Mesodermal cell (in vitro differentiated cells): ENCODE data around the gene ATAT1.
A peak's percentile ranks its signal among the peaks of the same experiment; 100 is the strongest.
"Not testable (repeated sequence)": the region's sequence is repeated elsewhere in the genome, so short reads cannot be mapped to it uniquely, and the experiment has no call there.

ENCODE experiments used
- H3K27ac ChIP-seq: 2 replicates; pipeline ENCODE4 v1.7.0; 2013; ENCODE audit warnings: mild to moderate bottlenecking, low read depth, low read length, moderate library complexity; ENCODE audit not compliant: severe bottlenecking
- H3K36me3 ChIP-seq: 2 replicates; pipeline ENCODE4 v1.7.1; 2013; ENCODE audit warnings: mild to moderate bottlenecking, low read length, moderate library complexity; ENCODE audit not compliant: control insufficient read depth, insufficient read depth
- H3K4me1 ChIP-seq: one replicate; pipeline ENCODE4 v1.7.1; 2013; ENCODE audit warnings: mild to moderate bottlenecking, low read length; ENCODE audit not compliant: insufficient read depth, control insufficient read depth, poor library complexity, severe bottlenecking
- H3K4me3 ChIP-seq: 2 replicates; pipeline ENCODE4 v1.7.0; 2013; ENCODE audit warnings: low read length, control low read depth, mild to moderate bottlenecking; ENCODE audit not compliant: insufficient read depth, poor library complexity, severe bottlenecking; ENCODE audit errors: extremely low read depth
- H3K9me3 ChIP-seq: 2 replicates; pipeline ENCODE4 v1.7.1; 2013; ENCODE audit warnings: mild to moderate bottlenecking, low read length, moderate library complexity; ENCODE audit not compliant: control insufficient read depth
- WGBS, 2 experiments: methylation state at CpG; one replicate each; pipeline ENCODE4 v1.1.5; 2013; ENCODE audit warnings: missing lambda C conversion rate in 2 of 2; ENCODE audit not compliant: insufficient coverage in 2 of 2; 5-methylcytosine and 5-hydroxymethylcytosine counted together

ATAT1 gene

GRCh38 chr6:30654798-30655742 is 28.4 kb downstream of the ATAT1 start:
- Histone ChIP-seq H3K36me3 (peaks cover 87% of the 10 kb centered on the region), H3K27ac (no peak overlapping the region), H3K4me1 (no peaks in the 10 kb centered on the region), H3K4me3 (no peak overlapping the region), H3K9me3 (no peaks in the 10 kb centered on the region)
- WGBS, 2 experiments = 93 to 95% methylated on average over 17 to 18 of the region's 19 CpGs

GRCh38 chr6:30655743-30656094 is 29.0 kb downstream of the ATAT1 start:
- peaks cover 91% of the 10 kb centered on the region for H3K36me3 ChIP-seq
- no peak overlapping the region for H3K4me3 ChIP-seq
- H3K9me3 ChIP-seq = no peaks in the 10 kb centered on the region
- no peak overlapping the region for H3K27ac ChIP-seq
- 100% methylated on average over 2 to 3 of the region's 3 CpGs for whole genome bisulfite sequencing, 2 experiments
- no peaks in the 10 kb centered on the region for H3K4me1 ChIP-seq

- 96 to 100% methylated on average over 6 to 7 of the region's 7 CpGs for WGBS, 2 experiments
- peaks cover 83% of the 10 kb centered on the region for H3K36me3 ChIP-seq
- H3K27ac ChIP-seq = no peak overlapping the region
- H3K4me1 ChIP-seq = no peaks in the 10 kb centered on the region
- H3K9me3 ChIP-seq = no peaks in the 10 kb centered on the region
- H3K4me3 ChIP-seq = no peak overlapping the region
Measured at GRCh38 chr6:30656513-30656912, 29.8 kb downstream of the ATAT1 start.

- H3K4me3 ChIP-seq = no peak overlapping the region
- H3K27ac ChIP-seq = no peak overlapping the region
- H3K9me3 ChIP-seq = no peaks in the 10 kb centered on the region
- H3K4me1 ChIP-seq = no peaks in the 10 kb centered on the region
- peaks cover 83% of the 10 kb centered on the region for H3K36me3 ChIP-seq
Measured at GRCh38 chr6:30657454-30657853, 30.8 kb downstream of the ATAT1 start.

GRCh38 chr6:30657922-30658321 is 31.2 kb downstream of the ATAT1 start:
- not testable (repeated sequence) for H3K4me1 ChIP-seq, H3K27ac ChIP-seq, H3K4me3 ChIP-seq, H3K9me3 ChIP-seq
- H3K36me3 ChIP-seq = peaks cover 83% of the 10 kb centered on the region
- 76 to 93% methylated on average over 3 to 4 of the region's 5 CpGs for WGBS, 2 experiments

- Histone ChIP-seq H3K4me3 (no peak overlapping the region), H3K4me1 (no peaks in the 10 kb centered on the region), H3K36me3 (peaks cover 84% of the 10 kb centered on the region), H3K27ac (no peak overlapping the region), H3K9me3 (no peaks in the 10 kb centered on the region)
- WGBS, 2 experiments = 92 to 93% methylated on average over 18 to 32 of the region's 34 CpGs
Measured at GRCh38 chr6:30664994-30665767, 38.5 kb downstream of the ATAT1 start.

GRCh38 chr6:30666300-30666699 is 39.6 kb downstream of the ATAT1 start:
- H3K4me3 ChIP-seq, H3K9me3 ChIP-seq, H3K4me1 ChIP-seq, H3K27ac ChIP-seq: not testable (repeated sequence)
- WGBS, 2 experiments = 89 to 92% methylated on average over 1 to 2 of the region's 2 CpGs
- H3K36me3 ChIP-seq = peaks cover 85% of the 10 kb centered on the region

GRCh38 chr6:30670760-30671527 is 44.3 kb downstream of the ATAT1 start:
- H3K9me3 ChIP-seq = no peaks in the 10 kb centered on the region
- WGBS, 2 experiments = 92 to 95% methylated on average over 20 to 21 of the region's 27 CpGs
- peaks cover 47% of the 10 kb centered on the region for H3K36me3 ChIP-seq

GRCh38 chr6:30672445-30673253 is 46.0 kb downstream of the ATAT1 start, which contains the start of gene DHX16:
Gene DHX16, minus strand, starts transcription at chr6:30673006. Its CDS starts 165 bp downstream, at chr6:30672841.
- H3K4me3 ChIP-seq = peak within 1 kb of the TSS; percentile 93
- peaks cover 47% of the 10 kb centered on the region for H3K36me3 ChIP-seq
- peak within 1 kb of the TSS; percentile 57 for H3K27ac ChIP-seq
- H3K9me3 ChIP-seq = no peaks in the 10 kb centered on the region
- H3K4me1 ChIP-seq = peaks cover 9% of the 10 kb centered on the region
- 0% methylated on average over 51 to 52 of the region's 57 CpGs for whole genome bisulfite sequencing, 2 experiments

More at GRCh38 chr6:30670760-30671527, 44.3 kb downstream of the ATAT1 start:
- H3K27ac ChIP-seq = no peak overlapping the region
- peaks cover 9% of the 10 kb centered on the region for H3K4me1 ChIP-seq
- no peak overlapping the region for H3K4me3 ChIP-seq
